H1 (cell line): ENCODE measurements around the gene PLPPR1. TPM values are rescaled to one million over a fixed set of nuclear protein-coding genes. Genes with fewer than 3 reads are reported as not detected.

Experiments
- CTCF ChIA-PET: fragments of 300-600 bp; sonication (Branson Sonifier 250); formaldehyde crosslinking; loops from one replicate; lab custom pipeline; 2021; ENCODE audit not compliant: partially characterized antibody; lab: Charles Lee
- POLR2A ChIA-PET: fragments of 300-600 bp; sonication (Branson Sonifier 250); formaldehyde crosslinking; loops from one replicate; lab custom pipeline; 2021; ENCODE audit warnings: inconsistent platforms; ENCODE audit not compliant: partially characterized antibody; lab: Charles Lee
- DNase-seq, 2 experiments: peaks; one replicate each; pipeline versions ENCODE4 v3.0.0 to v3.0.0-alpha.2; 2010 to 2022; ENCODE audit warnings: low spot score in 2 of 2, low read depth in 1 of 2, mixed read lengths in 1 of 2
- FAIRE-seq: peaks from 2 replicates; lab custom pipeline; 2011; peaks lifted over from hg19 to GRCh38; lab: Jason Lieb, UNC
- H2AFZ ChIP-seq: 2 replicates; pipeline ENCODE4 v1.8.1; 2012; ENCODE audit warnings: low read length, inconsistent platforms
- H2AK5ac ChIP-seq: 2 replicates; pipeline ENCODE4 v1.6.1; 2013; ENCODE audit warnings: low read depth, low read length
- H2BK120ac ChIP-seq: replicated peaks from 2 replicates; pipeline ENCODE3; 2013; ENCODE audit warnings: low read depth, low read length, inconsistent platforms
- H2BK12ac ChIP-seq: 2 replicates; pipeline ENCODE4 v1.6.1; 2013; ENCODE audit warnings: low read depth, low read length
- H2BK15ac ChIP-seq: 2 replicates; pipeline ENCODE4 v1.6.1; 2013; ENCODE audit warnings: low read length
- H2BK20ac ChIP-seq: 2 replicates; pipeline ENCODE4 v1.6.1; 2013; ENCODE audit warnings: low read length
- H2BK5ac ChIP-seq: 2 replicates; pipeline ENCODE4 v1.6.1; 2013; ENCODE audit warnings: low read depth, low read length
- H3K14ac ChIP-seq: 2 replicates; pipeline ENCODE4 v1.6.1; 2013; ENCODE audit warnings: inconsistent platforms; ENCODE audit not compliant: insufficient read length
- H3K18ac ChIP-seq: 2 replicates; pipeline ENCODE4 v1.6.1; 2013; ENCODE audit warnings: low read length; ENCODE audit errors: extremely low read depth
- H3K23ac ChIP-seq: 2 replicates; pipeline ENCODE4 v1.6.1; 2013; ENCODE audit warnings: inconsistent platforms; ENCODE audit not compliant: insufficient read length
- H3K23me2 ChIP-seq: 2 replicates; pipeline ENCODE4 v1.6.1; 2013; ENCODE audit warnings: low read depth, low read length
- H3K27ac ChIP-seq: 2 replicates; pipeline ENCODE4 v1.6.1; 2011; ENCODE audit warnings: low read depth, low read length, inconsistent platforms
- H3K27me3 ChIP-seq, 4 experiments: replicated peaks in 1 of 4; 1 replicate in 1 of 4; 2 replicates in 3 of 4; pipeline versions ENCODE4 v1.6.1 to v1.8.1; 2011 to 2013; ENCODE audit warnings: low read length in 3 of 4, mild to moderate bottlenecking in 3 of 4, inconsistent platforms in 2 of 4, mixed read lengths in 2 of 4, moderate library complexity in 1 of 4; ENCODE audit not compliant: control insufficient read depth in 3 of 4, insufficient read depth in 3 of 4; ENCODE audit errors: extremely low read depth in 1 of 4
- H3K36me3 ChIP-seq, 4 experiments: 2 replicates each; pipeline versions ENCODE4 v1.6.1 to v1.8.1; 2011 to 2013; ENCODE audit warnings: mild to moderate bottlenecking in 4 of 4, low read length in 3 of 4, moderate library complexity in 2 of 4, control low read depth in 1 of 4, inconsistent platforms in 1 of 4; ENCODE audit not compliant: insufficient read depth in 4 of 4, control insufficient read depth in 2 of 4
- H3K4ac ChIP-seq: replicated peaks from 2 replicates; pipeline ENCODE3; 2013; ENCODE audit warnings: low read length, low read depth, mixed read lengths, inconsistent platforms; ENCODE audit not compliant: insufficient read length
- H3K4me1 ChIP-seq, 4 experiments: replicated peaks in 1 of 4; 1 replicate in 1 of 4; 2 replicates in 3 of 4; pipeline versions ENCODE4 v1.6.1 to v1.8.1; 2011 to 2013; ENCODE audit warnings: low read length in 3 of 4, inconsistent platforms in 2 of 4, mixed read lengths in 1 of 4; ENCODE audit not compliant: insufficient read depth in 4 of 4, control insufficient read depth in 3 of 4
- H3K4me2 ChIP-seq, 2 experiments: 2 replicates each; pipeline versions ENCODE4 v1.6.1 to v1.8.1; 2011 to 2013; ENCODE audit warnings: low read depth in 2 of 2, low read length in 2 of 2, control low read depth in 1 of 2, inconsistent platforms in 1 of 2, mild to moderate bottlenecking in 1 of 2; ENCODE audit not compliant: insufficient read depth in 1 of 2
- H3K4me3 ChIP-seq, 4 experiments: fragments of 200-600, 300-600 bp in 1 of 4; sonication (generic), shearing (Covaris generic), sonication (Bioruptor Twin) in 1 of 4; 2 replicates each; pipeline versions ENCODE4 v1.5.1 to v1.8.1; 2011 to 2016; ENCODE audit warnings: low read length in 4 of 4, low read depth in 3 of 4, control low read depth in 2 of 4, inconsistent platforms in 2 of 4, mild to moderate bottlenecking in 2 of 4, mixed read lengths in 1 of 4, moderate library complexity in 1 of 4; ENCODE audit not compliant: insufficient read depth in 2 of 4; ENCODE audit errors: extremely low read depth in 1 of 4
- H3K56ac ChIP-seq: replicated peaks from 2 replicates; pipeline ENCODE3; 2013; ENCODE audit warnings: low read depth, mild to moderate bottlenecking, mixed read lengths, low read length, inconsistent platforms; ENCODE audit not compliant: insufficient read length
- H3K79me1 ChIP-seq: 2 replicates; pipeline ENCODE4 v1.6.1; 2013; ENCODE audit warnings: low read depth, low read length, control low read depth
- H3K79me2 ChIP-seq, 2 experiments: 2 replicates each; pipeline versions ENCODE4 v1.6.1 to v1.8.1; 2012 to 2013; ENCODE audit warnings: low read length in 2 of 2, mild to moderate bottlenecking in 2 of 2, inconsistent platforms in 1 of 2; ENCODE audit not compliant: insufficient read depth in 2 of 2, control insufficient read depth in 1 of 2
- H3K9ac ChIP-seq, 4 experiments: replicated peaks in 1 of 4; 1 replicate in 1 of 4; 2 replicates in 3 of 4; pipeline versions ENCODE4 v1.6.1 to v1.8.1; 2011 to 2013; ENCODE audit warnings: low read depth in 3 of 4, low read length in 3 of 4, control low read depth in 2 of 4, mild to moderate bottlenecking in 2 of 4, moderate library complexity in 2 of 4, inconsistent platforms in 1 of 4; ENCODE audit errors: extremely low read depth in 1 of 4
- H3K9me3 ChIP-seq, 2 experiments: 2 replicates each; pipeline versions ENCODE4 v1.6.1 to v1.8.1; 2012 to 2013; ENCODE audit warnings: mild to moderate bottlenecking in 2 of 2, moderate library complexity in 2 of 2, control low read depth in 1 of 2, inconsistent platforms in 1 of 2, low read depth in 1 of 2, low read length in 1 of 2, mixed read lengths in 1 of 2; ENCODE audit not compliant: insufficient read depth in 2 of 2
- H4K20me1 ChIP-seq, 2 experiments: replicated peaks in 1 of 2; 2 replicates each; pipeline versions ENCODE3 to v1.8.1; 2011 to 2013; ENCODE audit warnings: inconsistent platforms in 2 of 2, low read length in 2 of 2, mild to moderate bottlenecking in 1 of 2; ENCODE audit not compliant: insufficient read depth in 2 of 2, control insufficient read depth in 1 of 2
- H4K5ac ChIP-seq: 2 replicates; pipeline ENCODE4 v1.6.1; 2013; ENCODE audit warnings: low read length, low read depth, mixed read lengths, inconsistent platforms; ENCODE audit not compliant: insufficient read length
- H4K8ac ChIP-seq: 2 replicates; pipeline ENCODE4 v1.8.0; 2013; ENCODE audit warnings: mild to moderate bottlenecking, moderate library complexity, low read length, inconsistent platforms; ENCODE audit not compliant: insufficient read depth; ENCODE audit errors: extremely low read depth
- H4K91ac ChIP-seq: replicated peaks from 2 replicates; pipeline ENCODE3; 2013; ENCODE audit warnings: low read length, mixed read lengths, inconsistent platforms; ENCODE audit not compliant: insufficient read length
- CHD1 ChIP-seq: IDR thresholded peaks from 2 replicates; pipeline ENCODE4 v1.6.1; 2012; ENCODE audit warnings: low read depth, low read length, improper control_type of control experiment
- CHD2 ChIP-seq: IDR thresholded peaks from 2 replicates; pipeline ENCODE4 v1.6.1; 2012; ENCODE audit warnings: low read length, improper control_type of control experiment
- E2F6 ChIP-seq: IDR thresholded peaks from 2 replicates; pipeline ENCODE4 v1.6.1; 2012; ENCODE audit warnings: inconsistent platforms
- EZH2 ChIP-seq: fragments of 200-600 bp; sonication (generic); IDR thresholded peaks from 2 replicates; pipeline ENCODE4 v1.7.1; 2012; ENCODE audit warnings: low read depth, mild to moderate bottlenecking, moderate library complexity, low read length, inconsistent platforms; ENCODE audit not compliant: severe bottlenecking
- HDAC6 ChIP-seq: IDR thresholded peaks from one replicate; pipeline ENCODE4 v1.7.1; 2012; ENCODE audit warnings: low read depth, mild to moderate bottlenecking, inconsistent platforms, low read length, moderate library complexity
- JUN ChIP-seq: IDR thresholded peaks from 2 replicates; pipeline ENCODE4 v1.6.1; 2011; ENCODE audit warnings: low read depth, mild to moderate bottlenecking, improper control_type of control experiment, low read length
- KDM1A ChIP-seq: fragments of 200-600, 300-600 bp; sonication (generic); IDR thresholded peaks from 2 replicates; pipeline ENCODE4 v1.7.1; 2016; ENCODE audit warnings: mild to moderate bottlenecking, low read length, borderline replicate concordance
- PHF8 ChIP-seq: fragments of 200-600 bp; sonication (generic); conservative IDR thresholded peaks from 2 replicates; pipeline ENCODE4 v1.7.1; 2012; ENCODE audit warnings: low read depth, mild to moderate bottlenecking, inconsistent platforms, low read length, moderate library complexity
- SP1 ChIP-seq: IDR thresholded peaks from 2 replicates; pipeline ENCODE4 v1.6.1; 2011; ENCODE audit warnings: low read depth, low read length
- SP2 ChIP-seq: IDR thresholded peaks from 2 replicates; pipeline ENCODE4 v1.6.1; 2012; ENCODE audit warnings: mild to moderate bottlenecking, low read length, inconsistent platforms
- USF2 ChIP-seq: IDR thresholded peaks from 2 replicates; pipeline ENCODE4 v1.6.1; 2011; ENCODE audit warnings: low read length, improper control_type of control experiment
- YY1 ChIP-seq: IDR thresholded peaks from 2 replicates; pipeline ENCODE4 v1.6.1; 2011; ENCODE audit warnings: low read depth, mild to moderate bottlenecking, low read length
- WGBS, 2 experiments: shearing (Covaris generic) in 1 of 2; methylation state at CpG; one replicate each; pipeline versions ENCODE4 v1.1.6 to v1.1.7; 2013 to 2015; ENCODE audit warnings: low lambda C conversion rate in 2 of 2, mixed read lengths in 2 of 2, inconsistent platforms in 1 of 2, low coverage in 1 of 2, missing lambda C conversion rate in 1 of 2; ENCODE audit not compliant: insufficient replicate concordance in 2 of 2, insufficient coverage in 1 of 2, insufficient read length in 1 of 2; ENCODE audit errors: extremely low coverage in 1 of 2, missing lambda C conversion rate in 1 of 2; 5-methylcytosine and 5-hydroxymethylcytosine counted together
- polyA plus RNA-seq, 7 experiments: library from polyadenylated mRNA; depleted of rRNA in 3 of 7; stranded (reverse) in 5 of 7; unstranded in 2 of 7; fragments of >200 nt in 5 of 7; fragments of 200-250 nt in 2 of 7; gene quantifications; 1 replicate in 5 of 7; 2 replicates in 1 of 7; 4 replicates in 1 of 7; pipeline versions ENCODE4 v1.2.1 to v1.2.3, GENCODE V29; 2011 to 2013; ENCODE audit warnings: missing spikeins in 2 of 7, mixed read lengths in 2 of 7
- total RNA-seq: library from RNA; stranded (reverse); fragmentation: NEBNext Ultra II Directional; extraction: Animal tissue kit (Norgen Biotek cat#: 25700); gene quantifications from 2 replicates; pipeline ENCODE4 v1.2.1, GENCODE V29; 2021

PLPPR1 gene
- total and polyA plus RNA-seq, 2 of the 8 experiments (the other 6 are each of a cell fraction or from before 2014, with no cell fraction given), result 1.4 to 1.8 TPM

- H3K4me2 ChIP-seq, result no peak overlapping the region
- H3K9me3 ChIP-seq, result no peaks in the 10 kb centered on the region
- H2AFZ ChIP-seq, result no peak overlapping the region
- H2BK15ac ChIP-seq, result no peak overlapping the region
- no peak overlapping the region for H3K27ac ChIP-seq
- H3K4me3 ChIP-seq, result no peak overlapping the region
- no peak overlapping the region for H3K56ac ChIP-seq
- no peak overlapping the region for H2BK20ac ChIP-seq
- 76% methylated on average over 5 of the region's 5 CpGs; no CpG with 5 or more reads in 1 of the 2 experiments for WGBS, 2 experiments
- POLR2A ChIA-PET, result no interaction called here
- H3K18ac ChIP-seq, result no peak overlapping the region
- no peak overlapping the region for H4K5ac ChIP-seq
- H4K8ac ChIP-seq, result no peak overlapping the region
- FAIRE-seq, result no peak
- DNase-seq, result no peak
- H4K20me1 ChIP-seq, result no peaks in the 10 kb centered on the region
- no peak overlapping the region for H3K23ac ChIP-seq
- H3K4ac ChIP-seq, result no peak overlapping the region
- no peak overlapping the region for H4K91ac ChIP-seq
- no peaks in the 10 kb centered on the region for H3K27me3 ChIP-seq
- no peak overlapping the region for H2BK5ac ChIP-seq
- no peak overlapping the region for H2BK12ac ChIP-seq
- no peaks in the 10 kb centered on the region for H3K4me1 ChIP-seq
- CTCF ChIA-PET, result no interaction called here
- H3K36me3 ChIP-seq, result no peaks in the 10 kb centered on the region
- no peak overlapping the region for H2AK5ac ChIP-seq
- H3K79me2 ChIP-seq, result no peaks in the 10 kb centered on the region
- H3K9ac ChIP-seq, result no peak overlapping the region
- H2BK120ac ChIP-seq, result no peak overlapping the region
- no peaks in the 10 kb centered on the region for H3K79me1 ChIP-seq
- no peak overlapping the region for H3K14ac ChIP-seq
- H3K23me2 ChIP-seq, result no peaks in the 10 kb centered on the region
- no peak for TF ChIP-seq CHD1
- no peak for TF ChIP-seq SP1
- TF ChIP-seq E2F6, result no peak
- TF ChIP-seq KDM1A, result no peak
- TF ChIP-seq YY1, result no peak
- TF ChIP-seq HDAC6, result no peak
- TF ChIP-seq PHF8, result no peak
- no peak for TF ChIP-seq EZH2
- no peak for TF ChIP-seq JUN
- no peak for TF ChIP-seq CHD2
- no peak for TF ChIP-seq USF2
- no peak for TF ChIP-seq SP2
Measured at GRCh38 chr9:101354143-101354764, 325.7 kb downstream of the PLPPR1 start.
